GM18519 (cell line): Measurements from ENCODE around the gene ZNF813.
A peak's percentile ranks its signal among the peaks of the same experiment; 100 is the strongest.

ENCODE experiments used
- ATAC-seq: cut with Tn5 transposase; IDR thresholded peaks from one replicate; pipeline ENCODE4 v1.9.1; 2021; ENCODE audit warnings: mild to moderate bottlenecking, moderate library complexity; ENCODE audit not compliant: unreplicated experiment, low FRiP score

The ZNF813 gene

GRCh38 chr19:53519446-53519845, 51.9 kb downstream of the ZNF813 start:
- no peak for ATAC-seq

DNA sequence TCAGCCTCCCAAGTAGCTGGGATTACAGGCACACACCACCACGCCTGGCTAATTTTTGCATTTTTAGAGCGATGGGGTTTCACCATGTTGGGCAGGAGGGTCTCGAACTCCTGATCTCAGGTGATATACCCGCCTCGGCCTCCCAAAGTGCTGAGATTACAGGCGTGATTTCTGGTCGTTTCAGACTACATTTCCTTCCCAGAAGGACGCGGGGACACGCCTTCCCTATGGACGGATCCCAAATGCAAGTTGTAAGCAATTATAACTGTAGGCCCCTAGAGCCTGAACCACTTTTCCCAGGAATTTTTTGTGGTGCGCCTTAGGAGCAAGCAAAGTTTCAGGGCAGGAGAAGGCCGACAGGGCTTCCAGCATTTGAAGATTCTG, 52.6 kb downstream of the ZNF813 start:
- no peak for ATAC-seq

DNA sequence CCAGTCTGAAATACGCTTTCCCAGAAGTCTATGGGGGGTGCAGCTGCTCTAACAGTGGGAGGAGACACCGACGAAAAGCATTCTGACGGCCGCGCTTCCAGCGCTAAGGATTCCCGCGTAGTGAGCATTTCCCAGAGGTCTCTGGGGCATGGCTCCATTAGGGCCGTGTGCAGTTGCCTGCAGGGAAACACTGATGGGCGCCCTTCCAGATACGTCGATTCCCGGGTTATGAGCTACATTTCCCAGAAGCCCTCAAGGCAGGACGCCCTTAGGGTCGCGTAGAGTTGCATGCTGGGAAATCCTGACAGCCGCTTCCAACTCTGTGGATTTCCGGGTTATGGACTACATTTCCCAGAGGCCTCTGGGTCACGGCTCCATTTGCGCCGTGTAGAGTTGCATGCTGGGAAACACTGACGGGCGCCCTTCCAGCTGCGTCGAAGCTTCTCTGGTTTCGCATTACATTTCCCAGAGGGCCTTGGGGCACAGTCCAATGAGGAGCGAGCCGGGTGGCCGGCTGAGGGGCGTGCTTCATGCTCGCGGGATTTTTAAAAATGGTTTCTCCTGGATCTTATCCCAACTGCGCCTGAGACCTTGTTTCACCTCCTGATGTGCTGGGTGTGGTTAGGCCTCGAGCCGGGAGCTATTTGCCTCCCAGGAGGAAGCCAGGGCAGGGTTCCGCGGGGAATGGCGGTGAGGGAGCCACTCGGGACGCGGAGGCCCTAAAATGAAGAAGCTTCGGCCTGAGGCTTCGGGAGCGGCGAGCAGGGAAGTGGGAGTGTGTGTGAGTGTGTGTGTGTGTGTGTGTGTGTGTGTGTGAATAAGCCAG, 53.2 kb downstream of the ZNF813 start:
- ATAC-seq, result peak; percentile 91

DNA sequence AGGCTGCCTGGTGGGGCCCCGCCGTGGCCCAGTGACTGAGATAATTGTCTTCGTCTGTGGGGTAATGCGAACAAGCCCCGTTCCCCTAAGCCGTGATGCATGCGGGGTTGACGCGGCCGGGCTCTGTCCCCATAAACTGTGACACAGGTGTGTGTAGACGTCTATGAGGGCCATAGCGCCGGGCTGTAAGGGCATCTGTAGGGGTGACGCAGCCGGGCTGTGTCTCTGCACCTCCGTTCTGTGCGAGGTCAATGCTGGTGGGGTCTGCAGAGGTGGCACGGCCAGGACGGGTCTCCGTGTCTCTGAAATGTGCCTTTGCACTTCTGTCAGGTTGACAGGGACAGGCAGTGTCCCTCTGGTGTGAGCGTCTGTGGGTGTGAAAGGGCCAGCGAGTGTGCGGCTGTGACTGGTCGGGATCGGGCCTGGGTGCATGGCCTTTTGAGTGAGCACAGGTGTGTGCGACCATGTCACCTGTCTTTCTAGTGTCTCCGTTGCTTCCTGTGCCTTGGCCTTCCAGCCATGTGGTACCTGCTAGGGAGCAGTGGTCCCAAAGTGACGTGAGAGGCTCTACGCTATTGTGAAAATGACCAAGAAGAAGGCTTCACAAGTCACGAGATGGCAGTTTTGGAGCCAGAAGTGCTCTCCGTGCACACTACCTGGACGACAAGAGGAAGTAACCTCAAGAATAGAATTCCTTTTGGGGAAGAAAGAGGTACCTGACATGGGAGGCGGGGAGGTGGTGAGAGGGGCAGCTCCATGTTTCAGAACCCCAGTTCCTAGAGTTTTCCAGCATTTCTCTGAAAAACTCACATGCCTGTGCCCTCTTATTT, 54.1 kb downstream of the ZNF813 start:
- ATAC-seq, result no peak

DNA sequence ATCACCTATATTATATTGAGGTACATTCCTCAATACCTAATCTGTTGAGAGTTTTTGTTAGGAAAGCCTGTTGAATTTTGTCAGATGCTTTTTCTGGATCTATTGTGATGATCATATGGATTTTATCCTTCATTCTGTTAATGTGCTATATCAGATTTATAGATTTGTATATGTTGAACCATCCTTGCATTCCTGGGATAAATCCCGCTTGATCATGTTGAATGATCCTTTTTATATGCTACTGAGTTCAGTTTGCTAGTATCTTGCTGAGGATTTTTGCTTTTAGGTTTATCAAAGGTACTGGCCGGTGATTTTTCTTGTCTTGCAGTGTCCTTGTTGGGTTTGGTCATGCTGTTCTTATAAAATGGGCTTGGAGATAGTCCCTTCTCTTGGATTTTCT, 58.4 kb downstream of the ZNF813 start:
- ATAC-seq, result no peak

DNA sequence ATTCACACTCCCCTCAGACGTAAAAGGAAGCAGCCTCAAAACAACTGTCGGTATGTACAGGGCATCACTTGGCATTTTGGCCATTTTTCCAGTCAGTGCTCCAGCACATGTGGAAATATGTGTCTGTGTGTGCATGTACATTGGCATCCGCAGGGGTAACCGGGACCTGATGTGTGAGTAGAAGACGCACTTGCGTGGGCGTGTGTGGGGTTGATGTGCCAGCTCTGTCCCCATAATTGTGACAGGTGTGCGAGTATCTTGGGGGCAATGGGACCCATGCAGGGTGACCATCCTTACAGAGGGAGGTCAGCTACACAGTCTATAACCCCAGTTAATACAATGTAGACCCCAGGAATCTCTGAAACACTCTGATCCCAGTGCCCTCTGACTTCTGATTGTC, 63.1 kb downstream of the ZNF813 start:
- ATAC-seq, result no peak

DNA sequence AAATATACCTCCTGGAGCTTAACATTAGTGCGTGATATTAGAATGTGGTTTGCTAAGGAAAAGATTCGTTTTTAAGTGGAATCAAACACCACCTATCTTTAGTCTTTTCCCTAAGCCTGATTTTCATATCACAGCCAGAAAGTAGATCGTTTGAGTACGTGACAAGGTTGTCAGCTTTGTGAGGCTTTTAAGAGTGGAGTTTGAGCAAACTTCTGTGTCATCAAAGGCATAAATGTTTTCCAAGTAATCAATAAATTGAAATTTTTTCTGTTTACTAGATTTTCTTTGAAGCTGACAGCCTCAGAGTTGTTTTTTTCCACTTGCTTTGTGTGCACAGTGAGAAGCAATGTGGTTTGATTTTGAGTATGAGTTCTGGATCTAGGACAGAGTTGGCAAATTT, 63.9 kb downstream of the ZNF813 start:
- ATAC-seq, result no peak

DNA sequence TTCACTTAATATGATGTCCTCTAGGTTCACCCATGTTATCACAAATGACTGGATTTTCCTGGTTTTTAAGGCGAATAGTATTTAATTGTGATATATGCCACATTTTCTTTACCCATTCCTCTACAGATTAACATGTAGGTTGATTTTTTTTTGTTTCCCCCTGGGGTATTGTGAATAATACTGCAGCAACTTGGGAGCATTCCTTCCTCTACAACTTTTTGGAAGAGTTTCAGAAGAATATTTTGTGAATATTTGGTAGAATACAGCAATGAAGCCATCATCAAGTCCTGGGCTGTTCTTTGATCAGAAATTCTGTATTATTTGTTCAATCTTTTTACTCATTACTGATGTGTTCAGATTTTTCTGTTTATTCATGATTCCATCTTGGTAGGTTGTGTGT, 64.8 kb downstream of the ZNF813 start:
- no peak for ATAC-seq

DNA sequence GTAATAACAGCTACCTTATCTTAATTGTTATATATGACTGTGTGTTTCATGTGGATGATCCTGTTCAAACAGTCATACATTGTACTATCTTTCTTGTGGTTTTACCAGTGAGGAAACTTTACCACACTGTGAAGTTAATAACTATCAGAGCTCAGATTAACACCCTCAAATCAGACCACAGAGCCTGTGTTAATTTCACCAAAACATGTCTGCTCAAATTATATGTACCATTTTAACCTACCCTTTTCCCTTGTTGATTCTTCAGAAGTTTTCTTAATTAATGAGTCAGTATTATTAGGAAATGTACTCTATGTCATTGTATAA, 68.7 kb downstream of the ZNF813 start:
- ATAC-seq, result no peak

- ATAC-seq, result no peak
These were observed 69.6 kb downstream of the ZNF813 start for GRCh38 chr19:53537121-53537520.

GRCh38 chr19:53537521-53538377, 70.2 kb downstream of the ZNF813 start, which contains the start of gene ZNF331:
TSS of gene ZNF331 (plus strand) at chr19:53538145. CDS start at chr19:53569377, 31,232 bp downstream.
- ATAC-seq, result no peak

GRCh38 chr19:53538378-53539109, 71.0 kb downstream of the ZNF813 start:
- no peak for ATAC-seq

DNA sequence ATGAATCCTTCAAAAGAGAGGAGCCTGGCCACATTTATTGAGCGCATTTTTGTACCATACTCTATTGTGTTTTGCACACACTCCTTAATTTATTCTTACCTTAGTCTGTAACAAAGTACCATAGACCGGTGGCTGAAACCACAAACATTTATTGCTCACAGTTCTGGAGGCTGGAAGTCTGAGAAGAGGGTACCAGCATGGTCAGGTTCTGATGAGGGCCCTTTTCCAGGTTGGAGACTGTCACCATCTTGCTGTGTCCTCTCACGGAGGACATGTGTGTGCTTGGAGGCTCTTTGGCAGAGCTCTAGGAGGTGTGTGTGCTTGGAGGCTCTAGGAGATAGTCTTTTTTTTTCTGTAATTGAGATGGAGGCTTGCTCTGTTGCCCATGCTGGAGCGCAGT, 72.6 kb downstream of the ZNF813 start:
- no peak for ATAC-seq

GRCh38 chr19:53541971-53542370, 74.4 kb downstream of the ZNF813 start:
- ATAC-seq, result no peak

DNA sequence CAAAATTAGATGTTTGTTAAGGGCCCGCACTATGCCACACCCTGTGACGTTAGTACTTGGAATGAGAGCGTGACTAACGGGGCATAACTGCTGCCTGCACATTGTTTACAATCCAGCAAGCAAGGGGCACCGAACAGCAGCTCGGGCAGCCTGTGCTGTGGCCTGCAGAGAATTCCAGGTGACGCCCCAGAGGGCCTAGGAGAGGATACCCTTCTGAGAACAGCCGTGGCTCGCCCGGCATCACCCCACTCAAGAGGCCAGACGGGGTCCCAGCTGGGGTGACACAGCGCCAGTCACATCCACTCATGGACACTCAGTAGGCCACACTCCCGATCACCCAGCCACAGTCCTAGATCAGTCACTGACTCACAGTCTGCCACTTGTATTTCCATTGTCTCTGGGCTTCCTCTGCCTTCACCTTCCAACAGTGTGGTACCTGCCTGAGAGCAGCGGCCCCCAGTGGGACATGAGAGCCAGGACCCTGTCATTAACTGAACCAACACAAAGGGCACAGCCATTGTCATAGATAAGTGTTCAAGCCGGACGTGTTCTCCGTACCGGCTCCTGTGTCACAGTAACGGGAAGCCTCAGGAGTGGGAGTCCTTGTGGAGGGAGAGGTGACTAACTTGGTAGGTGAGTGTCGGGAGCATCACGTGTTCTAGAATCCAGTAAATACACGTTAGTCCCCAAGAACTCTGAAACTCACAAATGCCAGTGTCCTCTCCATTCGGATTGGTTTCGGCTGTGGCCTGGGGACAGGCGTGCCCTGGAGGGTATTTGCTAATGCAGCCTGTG, 77.9 kb downstream of the ZNF813 start:
- no peak for ATAC-seq
